GM18526 (cell line): ENCODE data around the gene TMEM72.

ENCODE experiments used
- POLR2A ChIP-seq: IDR thresholded peaks from 3 replicates; pipeline ENCODE4 v1.6.1; 2011; ENCODE audit not compliant: insufficient read length; ENCODE audit errors: extremely low read depth

The TMEM72 gene

DNA sequence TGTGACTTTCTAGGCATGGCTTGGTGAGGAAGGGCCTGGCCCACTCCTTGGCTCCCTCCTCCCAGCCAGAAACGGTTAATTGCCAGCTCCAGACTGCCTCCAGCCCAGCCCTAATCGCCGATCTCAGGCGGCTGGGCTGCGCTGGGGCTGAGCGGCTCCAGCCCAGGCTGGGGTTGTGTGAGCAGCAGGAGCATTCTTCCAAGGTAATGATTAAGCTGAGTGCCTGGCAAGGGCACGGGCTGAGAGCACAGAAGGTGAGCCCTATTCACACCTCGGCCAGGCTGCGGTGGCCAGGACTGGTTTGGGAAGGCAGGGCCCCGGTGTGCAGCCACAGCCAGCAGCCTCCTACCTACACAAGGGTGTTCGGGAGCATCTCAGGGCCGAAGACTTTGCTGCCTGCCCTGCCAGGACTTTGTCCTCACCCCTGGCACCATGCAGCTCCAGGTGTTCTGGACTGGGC is at the start of gene TMEM72:
TSS of gene TMEM72 (plus strand) at position 257 of the 460 bp plus-strand sequence. CDS start at position 433, 176 bp downstream.
- TF ChIP-seq POLR2A: no peak

DNA sequence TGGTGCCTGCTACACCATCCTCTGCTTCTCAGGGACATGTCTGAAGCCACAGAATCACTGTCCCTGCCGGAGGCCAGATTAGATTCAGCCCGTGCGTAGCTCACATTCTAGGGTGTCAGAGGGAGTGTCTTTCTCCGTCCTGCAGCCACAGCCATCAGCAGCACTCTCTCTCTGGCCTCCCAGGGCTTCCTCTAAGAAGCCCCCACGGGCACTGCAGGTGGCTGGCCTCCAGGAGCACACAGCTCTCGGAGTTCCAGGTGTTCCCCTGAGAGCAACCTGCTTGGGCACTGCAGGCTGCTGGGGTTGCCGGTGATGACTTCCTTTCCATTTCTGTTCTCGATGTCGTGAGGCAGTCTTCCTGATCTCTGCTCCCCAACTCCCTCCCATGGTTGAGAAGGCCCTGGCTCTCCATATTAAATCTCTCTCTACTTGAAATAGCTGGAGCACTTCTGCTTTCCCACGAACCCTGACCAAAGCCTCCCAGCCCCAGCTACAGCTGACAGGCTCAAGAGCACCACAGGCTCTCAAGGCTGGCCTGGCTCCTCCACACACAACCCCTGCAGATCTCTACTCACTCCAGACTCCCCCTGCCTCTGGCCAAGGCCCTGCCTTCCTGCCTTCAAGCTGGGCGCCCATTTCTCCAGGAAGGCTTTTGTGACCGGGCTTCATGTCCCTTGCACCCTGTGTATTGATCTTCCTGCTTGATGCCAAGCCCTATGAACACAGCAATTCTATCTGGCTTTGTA is 49.0 kb upstream of the TMEM72 start:
- no peak for TF ChIP-seq POLR2A

DNA sequence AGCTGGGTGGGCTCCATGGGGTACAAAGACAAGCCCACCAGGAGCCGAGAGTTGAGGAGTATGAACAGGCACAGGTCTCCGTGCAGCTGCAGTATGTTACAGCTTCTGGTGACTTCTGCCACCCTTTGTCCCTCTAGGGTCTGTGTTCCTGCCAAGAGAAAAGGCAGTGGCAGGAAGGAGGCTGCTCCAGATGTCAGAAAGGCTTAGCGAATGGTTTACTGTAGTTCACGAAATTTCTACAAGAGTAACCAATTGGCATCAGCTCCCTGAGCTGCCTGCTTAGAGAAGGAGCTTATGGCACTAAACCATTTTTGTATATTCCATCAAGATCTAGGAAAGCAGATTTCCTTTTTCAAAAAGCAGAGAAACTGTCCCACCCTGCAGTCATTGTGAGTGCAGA is 48.2 kb upstream of the TMEM72 start:
- no peak for TF ChIP-seq POLR2A

DNA sequence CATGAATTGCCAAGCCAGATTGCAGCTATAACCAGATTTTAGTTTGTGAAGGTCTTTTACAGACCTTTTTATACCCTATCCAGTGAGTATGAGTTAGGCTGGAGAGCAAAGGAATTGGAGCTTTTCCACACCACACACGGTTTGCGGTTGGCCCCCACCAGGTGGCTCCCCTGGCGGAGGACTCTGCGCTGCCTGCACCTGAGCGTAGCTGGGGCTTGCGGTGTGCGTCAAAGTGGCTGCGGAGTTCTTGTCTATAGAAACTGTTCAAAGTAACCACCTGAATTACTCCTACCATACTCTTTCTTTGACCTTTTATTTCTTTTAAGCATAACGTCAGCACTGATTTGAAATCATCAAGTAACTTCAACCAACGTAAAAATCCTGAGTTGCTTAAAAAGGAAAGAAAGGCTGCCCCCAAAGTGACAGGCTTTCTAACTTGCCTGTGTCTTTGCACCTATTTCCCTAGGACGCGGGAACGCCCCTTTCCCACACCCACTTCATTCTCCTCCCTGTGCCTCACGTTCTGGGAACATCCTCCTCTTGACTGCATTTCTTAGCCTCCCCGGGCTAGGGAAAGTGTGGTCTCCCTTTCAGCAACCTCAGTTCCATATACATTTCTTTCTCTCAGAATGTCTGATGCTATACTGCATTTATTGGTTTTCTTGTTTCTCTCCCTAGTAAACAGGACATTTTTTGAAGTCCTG is 47.6 kb upstream of the TMEM72 start:
- TF ChIP-seq POLR2A: no peak

DNA sequence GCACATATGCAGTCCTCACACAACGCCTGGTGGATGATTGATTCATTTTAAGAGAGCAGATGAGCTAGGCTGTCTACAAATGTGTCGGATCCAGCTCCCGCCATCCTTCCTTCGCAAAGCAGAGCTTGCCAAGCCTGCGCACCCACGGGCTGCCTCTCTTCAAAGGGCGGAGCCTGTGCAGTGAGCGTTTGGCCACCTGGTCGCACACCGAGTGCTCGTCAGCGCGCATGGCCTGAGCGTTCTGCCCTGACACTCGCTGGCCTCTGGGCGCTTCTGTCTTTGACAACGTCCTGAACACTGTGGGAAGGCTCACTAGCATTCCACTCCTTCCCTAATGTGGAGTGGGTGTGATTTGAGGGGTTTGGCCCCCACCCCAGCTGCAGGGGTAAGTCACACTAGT is 47.1 kb upstream of the TMEM72 start:
- no peak for TF ChIP-seq POLR2A

DNA sequence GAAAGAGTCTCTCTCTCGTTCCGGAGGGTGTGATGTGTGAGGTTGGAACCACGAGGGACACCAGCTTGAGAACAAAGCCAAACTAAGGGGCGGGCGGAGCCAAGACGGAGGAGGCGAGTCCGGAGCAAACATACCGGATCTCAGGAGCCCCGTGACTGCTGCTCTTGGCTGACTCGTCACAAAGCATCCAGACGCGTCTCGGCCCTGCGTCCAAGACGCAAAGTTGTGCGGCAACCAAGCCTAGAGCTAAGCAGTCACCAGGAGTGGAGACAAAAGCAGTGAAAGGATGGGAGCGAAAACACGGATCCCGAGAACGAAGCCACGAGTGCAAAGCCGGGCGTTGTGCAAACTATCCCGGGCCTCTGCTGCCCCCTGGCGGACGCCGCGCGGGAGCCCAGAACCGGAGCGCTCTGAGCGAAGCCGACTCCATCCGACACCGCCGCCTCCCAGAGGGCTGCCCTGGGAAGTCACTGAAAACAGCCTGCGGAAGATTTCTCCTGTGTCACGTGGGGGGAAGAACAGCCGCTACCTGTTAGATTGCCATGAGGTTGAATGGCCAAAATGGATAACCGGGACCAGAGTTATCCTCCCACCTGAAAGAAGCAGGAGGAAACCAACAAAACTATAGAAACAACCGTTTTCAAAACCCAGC is 46.4 kb upstream of the TMEM72 start:
- no peak for TF ChIP-seq POLR2A

DNA sequence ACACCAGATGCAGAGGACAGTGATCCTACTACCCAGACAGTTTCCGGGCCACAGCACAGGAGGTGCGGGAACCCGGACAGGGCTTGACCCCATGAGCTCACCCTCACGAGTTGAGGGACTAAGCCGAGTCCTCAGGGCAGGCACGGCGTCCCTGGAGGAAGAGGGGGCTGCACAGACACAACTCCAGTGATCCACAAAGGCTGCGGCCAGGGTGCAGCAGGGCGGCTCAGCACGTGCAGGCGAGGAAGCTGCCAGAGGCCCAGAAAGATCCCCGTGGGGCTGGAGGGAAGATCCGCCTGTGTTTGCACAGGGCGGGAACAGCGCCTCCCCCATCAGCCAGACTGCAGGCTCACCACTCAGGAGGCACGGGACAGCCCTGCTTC is 45.9 kb upstream of the TMEM72 start:
- TF ChIP-seq POLR2A: no peak

DNA sequence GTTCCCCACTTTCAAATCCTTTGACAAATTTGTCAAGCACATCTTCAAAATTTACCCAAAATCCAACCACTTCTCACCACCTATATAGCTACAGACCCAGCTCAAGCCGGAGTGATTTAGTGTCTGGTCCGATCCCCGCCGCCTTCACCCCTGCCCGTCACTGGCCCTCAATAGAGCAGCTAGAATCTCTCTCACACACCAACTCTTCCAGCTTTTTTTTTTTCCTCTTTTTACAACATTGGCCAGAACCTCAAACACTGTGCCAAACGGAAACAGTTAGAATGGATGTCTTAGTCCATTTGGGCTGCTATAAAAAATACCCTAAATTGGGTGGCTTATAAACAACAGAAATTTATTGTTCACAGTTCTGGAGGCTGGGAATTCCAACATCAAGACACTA is 41.1 kb upstream of the TMEM72 start:
- TF ChIP-seq POLR2A: no peak

DNA sequence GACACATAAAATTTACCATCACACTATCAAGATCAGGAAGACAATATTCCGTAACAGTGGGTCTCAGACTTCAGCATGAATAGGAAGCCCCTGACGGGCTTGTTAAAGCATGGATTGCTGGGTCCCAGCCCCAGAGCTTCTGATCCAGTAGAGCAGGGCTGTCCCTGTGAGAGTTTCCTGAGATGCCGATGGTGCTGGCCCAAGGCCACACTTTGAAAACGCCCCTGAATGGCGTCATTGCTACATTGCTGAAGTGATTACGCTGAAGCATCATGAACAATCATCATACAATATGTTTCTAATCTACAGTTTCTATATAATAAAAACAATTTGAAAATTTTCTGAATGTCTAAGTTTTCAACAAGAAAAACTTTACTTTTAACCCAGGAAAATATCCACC is 38.0 kb upstream of the TMEM72 start:
- TF ChIP-seq POLR2A: no peak

DNA sequence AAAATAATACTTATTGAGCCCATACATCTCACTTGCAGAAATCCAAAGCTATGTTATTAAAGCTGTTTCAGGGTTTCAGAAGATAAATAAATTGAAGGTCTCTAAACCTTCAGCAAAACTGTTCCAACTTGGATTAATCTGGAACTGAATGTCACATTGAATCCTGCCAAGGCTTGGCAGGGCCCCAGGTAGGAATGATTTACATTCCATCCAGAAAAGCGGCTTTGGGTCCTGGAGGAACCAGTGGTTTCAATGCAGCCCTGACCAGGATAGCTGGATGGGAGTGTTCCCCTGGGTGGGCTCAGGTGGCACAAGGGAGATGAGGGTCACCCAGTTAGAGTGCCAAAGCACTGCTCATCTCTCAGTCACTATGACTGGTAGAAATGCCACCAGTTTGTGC is 37.0 kb upstream of the TMEM72 start:
- no peak for TF ChIP-seq POLR2A

DNA sequence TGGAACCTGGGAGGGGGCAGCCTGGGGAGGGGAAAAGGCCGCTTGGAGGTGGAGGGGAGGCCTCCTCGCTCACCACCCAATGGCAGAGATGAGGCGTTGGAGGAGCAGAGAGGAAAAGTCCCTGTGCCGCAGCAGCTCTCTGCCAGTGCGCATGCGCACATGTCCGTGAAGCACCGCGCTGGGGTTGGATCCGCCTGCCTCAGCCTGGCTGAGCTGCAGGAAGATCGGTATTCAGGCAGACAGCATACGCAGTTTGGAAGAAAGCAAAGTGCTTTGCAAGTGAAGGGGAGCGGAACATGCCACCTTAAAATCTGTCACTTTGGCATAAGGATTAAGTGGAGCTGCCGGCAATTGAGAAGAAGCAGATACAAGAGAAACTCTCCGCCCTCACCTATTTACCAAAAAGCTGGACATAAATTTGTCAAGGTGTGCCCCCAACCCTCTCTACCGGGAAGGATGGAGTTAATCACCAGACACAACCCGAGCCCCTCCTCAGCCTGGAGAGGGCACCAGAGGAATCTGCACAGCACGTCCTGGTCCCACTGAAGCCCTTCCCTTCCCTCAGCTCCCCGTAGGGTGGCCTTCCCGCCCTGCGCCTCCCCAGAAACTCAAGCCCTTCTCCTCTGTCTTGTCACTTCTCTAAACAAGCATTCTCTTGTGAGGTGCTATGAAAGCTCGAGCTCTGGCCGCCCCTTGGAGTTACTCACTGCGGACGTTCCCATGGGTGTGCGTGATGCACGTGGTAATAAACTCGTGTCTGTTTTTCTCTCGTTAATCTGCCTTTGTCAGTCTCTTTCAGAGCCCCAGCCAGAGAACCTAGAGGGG is 32.2 kb upstream of the TMEM72 start:
- no peak for TF ChIP-seq POLR2A

DNA sequence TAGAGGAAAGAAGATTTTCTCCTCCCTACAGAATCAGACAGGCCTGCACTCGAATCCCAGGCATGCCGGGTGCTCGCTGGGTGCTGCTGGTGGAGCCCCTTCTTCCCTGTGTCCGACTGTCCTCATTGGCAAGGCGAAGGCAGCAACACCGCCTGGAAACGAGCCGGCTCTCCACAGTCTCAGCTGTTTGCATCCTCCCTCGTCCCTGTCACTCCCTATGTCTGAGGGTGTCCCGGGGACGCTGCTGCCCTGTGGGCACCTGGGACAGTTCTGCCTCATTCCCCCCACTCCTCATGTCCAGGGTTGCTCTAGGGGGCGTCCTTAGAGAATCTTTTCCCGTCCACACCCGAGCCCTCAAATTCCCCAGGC is 31.6 kb upstream of the TMEM72 start:
- TF ChIP-seq POLR2A: no peak

DNA sequence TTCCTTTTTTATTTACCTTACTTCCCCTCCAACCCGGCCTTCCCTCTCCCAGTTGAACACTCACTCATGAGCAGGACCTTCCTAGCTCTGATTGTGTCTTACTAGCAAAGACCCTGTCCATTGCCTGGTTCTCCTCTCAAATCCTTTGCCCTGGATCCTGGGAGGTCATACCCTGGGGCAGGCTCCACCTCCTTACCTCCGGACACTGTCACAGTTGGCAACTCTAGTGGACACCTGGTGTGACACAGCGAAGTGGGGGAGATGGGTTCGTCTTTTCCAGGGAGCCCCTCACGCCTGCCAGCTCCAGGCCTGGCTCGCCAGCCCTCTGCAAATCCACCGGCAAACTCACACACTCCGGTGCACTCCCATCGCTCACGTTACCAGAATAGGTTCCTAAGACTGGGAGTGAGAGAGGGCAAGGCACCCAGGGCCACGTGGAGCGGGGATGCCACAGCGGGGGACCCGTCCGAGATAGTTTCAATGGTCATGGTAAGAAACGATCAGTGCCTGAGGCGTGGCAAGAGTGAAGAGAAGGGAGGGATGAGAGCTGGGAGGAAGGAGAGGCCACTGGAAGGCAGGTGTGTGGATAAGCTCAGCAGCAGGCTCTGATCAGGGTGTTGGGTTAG is 30.9 kb upstream of the TMEM72 start:
- TF ChIP-seq POLR2A: no peak

DNA sequence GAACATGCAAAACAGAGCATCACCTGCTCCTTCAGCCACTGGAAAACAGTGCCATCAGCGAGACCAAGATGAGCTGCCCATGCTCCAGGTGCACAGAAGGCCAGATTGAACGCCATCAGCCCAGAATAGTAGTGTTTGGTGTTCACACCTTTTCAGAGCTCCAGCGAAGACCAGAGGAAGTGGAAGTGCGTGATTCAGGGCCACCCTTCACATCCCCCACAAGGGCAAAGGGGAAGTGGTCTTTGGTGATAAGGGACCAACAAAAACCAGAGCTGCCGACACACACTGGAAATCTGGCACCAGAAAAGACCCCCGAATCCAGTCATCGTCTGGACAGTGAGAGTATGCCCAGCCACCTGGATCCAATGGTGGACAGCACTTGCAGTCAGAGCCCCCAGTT is 29.5 kb upstream of the TMEM72 start:
- TF ChIP-seq POLR2A: no peak

DNA sequence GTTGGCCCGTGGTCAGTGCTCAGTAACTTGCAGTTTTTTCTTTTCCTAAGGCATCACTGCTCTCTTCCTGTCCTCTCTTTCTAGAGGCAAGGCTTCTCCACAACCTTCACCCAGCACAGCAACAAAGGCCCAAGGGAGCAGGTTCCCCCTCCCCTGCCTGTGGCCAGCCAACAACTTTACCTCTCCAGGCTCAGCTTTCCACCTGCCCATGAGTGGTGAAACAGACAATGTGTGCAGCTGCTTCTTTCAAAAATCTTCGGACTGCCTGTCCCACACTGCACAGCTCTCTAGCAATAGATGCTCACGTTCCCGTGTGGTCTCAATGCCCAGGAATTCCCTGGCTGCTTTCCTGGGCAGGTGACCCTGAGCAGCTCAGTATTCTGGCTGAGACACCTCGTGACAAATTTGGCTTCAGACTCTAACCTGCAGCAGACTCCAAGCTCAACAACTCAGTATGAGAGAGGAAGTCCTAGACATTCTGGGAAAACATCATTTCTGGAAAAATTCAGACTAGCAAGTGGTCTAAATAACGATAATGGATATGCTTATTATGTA is 28.9 kb upstream of the TMEM72 start:
- no peak for TF ChIP-seq POLR2A
